NCI-H82 treated with DMSO at 0.1 percent for 48 hours (cell line): ENCODE measurements around the gene KNL1.
"Not testable (repeated sequence)": the region's sequence is repeated elsewhere in the genome, so short reads cannot be mapped to it uniquely, and the experiment has no call there.

Experiments used
- DNase-seq: peaks from one replicate; lab custom pipeline; 2025; ENCODE audit not compliant: unreplicated experiment; lab: John Stamatoyannopoulos, UW

KNL1 gene

GRCh38 chr15:40578892-40579291 lies 15.2 kb upstream of the KNL1 start:
- DNase-seq = no peak

GRCh38 chr15:40581796-40582195 lies 12.3 kb upstream of the KNL1 start:
- not testable (repeated sequence) for DNase-seq

GRCh38 chr15:40582726-40583246 lies 11.3 kb upstream of the KNL1 start:
- no peak for DNase-seq

GRCh38 chr15:40584191-40584590 lies 9.9 kb upstream of the KNL1 start:
- DNase-seq = no peak

- no peak for DNase-seq
Measured at GRCh38 chr15:40590667-40591050, 3.4 kb upstream of the KNL1 start.

- no peak for DNase-seq
Measured at GRCh38 chr15:40591389-40591788, 2.7 kb upstream of the KNL1 start.

GRCh38 chr15:40593165-40593564 lies 884 bp upstream of the KNL1 start:
- DNase-seq = no peak

GRCh38 chr15:40594429-40594836 lies 384 bp downstream of the KNL1 start:
- peak; percentile 47 for DNase-seq

GRCh38 chr15:40595219-40595618 lies 1.2 kb downstream of the KNL1 start:
- no peak for DNase-seq

GRCh38 chr15:40595773-40596172 lies 1.7 kb downstream of the KNL1 start:
- DNase-seq = no peak

- no peak for DNase-seq
Measured at GRCh38 chr15:40597024-40597423, 3.0 kb downstream of the KNL1 start.

GRCh38 chr15:40598126-40598525 lies 4.1 kb downstream of the KNL1 start:
- DNase-seq = no peak

GRCh38 chr15:40598672-40599071 lies 4.6 kb downstream of the KNL1 start:
- DNase-seq = no peak

- DNase-seq = no peak
Measured at GRCh38 chr15:40600956-40601355, 6.9 kb downstream of the KNL1 start.

GRCh38 chr15:40603935-40604334 lies 9.9 kb downstream of the KNL1 start:
- no peak for DNase-seq

- no peak for DNase-seq
Measured at GRCh38 chr15:40613080-40613479, 19.0 kb downstream of the KNL1 start.

- DNase-seq = no peak
Measured at GRCh38 chr15:40618023-40618422, 24.0 kb downstream of the KNL1 start.

GRCh38 chr15:40618906-40619305 lies 24.9 kb downstream of the KNL1 start:
- no peak for DNase-seq

- DNase-seq = no peak
Measured at GRCh38 chr15:40623361-40623760, 29.3 kb downstream of the KNL1 start.

- DNase-seq = no peak
Measured at GRCh38 chr15:40630313-40630712, 36.3 kb downstream of the KNL1 start.

GRCh38 chr15:40633178-40633577 lies 39.1 kb downstream of the KNL1 start:
- DNase-seq = no peak

- no peak for DNase-seq
Measured at GRCh38 chr15:40637221-40637745, 43.2 kb downstream of the KNL1 start.

- DNase-seq = no peak
Measured at GRCh38 chr15:40639677-40640076, 45.6 kb downstream of the KNL1 start.
